ES-I3 (cell line): ENCODE results near the gene IL20RA.

Source experiments
- H3K36me3 ChIP-seq: 2 replicates; pipeline ENCODE4 v1.6.1; 2013; ENCODE audit warnings: mild to moderate bottlenecking, low read length, control low read depth, moderate library complexity; ENCODE audit not compliant: insufficient read depth
- H3K4me1 ChIP-seq: 2 replicates; pipeline ENCODE4 v1.6.1; 2013; ENCODE audit warnings: mild to moderate bottlenecking, control low read depth, low read length; ENCODE audit not compliant: insufficient read depth
- H3K9ac ChIP-seq: 2 replicates; pipeline ENCODE4 v1.6.1; 2013; ENCODE audit warnings: low read depth, mild to moderate bottlenecking, low read length, moderate library complexity
- H3K9me3 ChIP-seq: 2 replicates; pipeline ENCODE4 v1.6.1; 2013; ENCODE audit warnings: mild to moderate bottlenecking, low read length, moderate library complexity; ENCODE audit not compliant: control insufficient read depth, insufficient read depth

IL20RA gene

DNA sequence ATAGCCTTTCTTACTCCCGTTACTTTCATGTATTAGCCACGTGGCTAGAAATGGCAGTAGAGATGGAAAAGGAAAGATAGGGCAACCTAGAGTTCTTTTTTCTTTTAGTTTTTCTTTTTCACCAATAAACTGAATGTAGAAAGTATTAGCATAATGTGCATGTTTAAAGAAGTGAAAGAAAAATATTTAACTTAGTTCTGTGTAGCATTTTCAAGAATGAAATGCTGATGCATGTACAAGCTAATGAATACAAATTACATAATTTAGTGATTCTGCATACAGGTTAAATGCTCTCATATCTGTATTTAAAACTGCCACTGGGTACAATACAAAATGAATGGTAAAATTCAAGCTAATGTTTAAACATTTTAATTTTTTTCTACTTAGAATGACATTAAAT is 22.6 kb upstream of the IL20RA start:
- Histone ChIP-seq H3K4me1 (no peaks in the 10 kb centered on the region), H3K9ac (no peak overlapping the region), H3K36me3 (no peaks in the 10 kb centered on the region), H3K9me3 (no peaks in the 10 kb centered on the region)

DNA sequence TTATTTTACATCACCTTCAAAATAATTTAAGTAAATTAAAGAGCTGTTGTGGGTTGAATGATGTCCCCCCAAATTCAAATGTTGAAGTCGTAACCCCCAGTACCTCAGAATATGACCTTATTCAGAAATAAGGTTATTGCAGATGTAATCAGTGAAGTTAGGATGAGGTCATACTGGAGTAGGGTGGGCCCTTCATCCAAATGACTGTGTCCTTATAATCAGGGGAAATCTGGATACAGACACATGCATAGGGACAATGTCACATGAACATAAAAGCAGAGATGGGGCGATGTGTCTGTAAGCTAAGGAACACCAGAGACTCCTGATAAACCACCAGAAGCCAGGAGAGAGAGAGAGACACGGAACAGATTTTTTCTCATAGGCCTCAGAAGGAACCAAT is 13.3 kb upstream of the IL20RA start:
- no peaks in the 10 kb centered on the region for H3K36me3 ChIP-seq
- H3K9me3 ChIP-seq = no peaks in the 10 kb centered on the region
- no peak overlapping the region for H3K9ac ChIP-seq
- H3K4me1 ChIP-seq = no peaks in the 10 kb centered on the region

DNA sequence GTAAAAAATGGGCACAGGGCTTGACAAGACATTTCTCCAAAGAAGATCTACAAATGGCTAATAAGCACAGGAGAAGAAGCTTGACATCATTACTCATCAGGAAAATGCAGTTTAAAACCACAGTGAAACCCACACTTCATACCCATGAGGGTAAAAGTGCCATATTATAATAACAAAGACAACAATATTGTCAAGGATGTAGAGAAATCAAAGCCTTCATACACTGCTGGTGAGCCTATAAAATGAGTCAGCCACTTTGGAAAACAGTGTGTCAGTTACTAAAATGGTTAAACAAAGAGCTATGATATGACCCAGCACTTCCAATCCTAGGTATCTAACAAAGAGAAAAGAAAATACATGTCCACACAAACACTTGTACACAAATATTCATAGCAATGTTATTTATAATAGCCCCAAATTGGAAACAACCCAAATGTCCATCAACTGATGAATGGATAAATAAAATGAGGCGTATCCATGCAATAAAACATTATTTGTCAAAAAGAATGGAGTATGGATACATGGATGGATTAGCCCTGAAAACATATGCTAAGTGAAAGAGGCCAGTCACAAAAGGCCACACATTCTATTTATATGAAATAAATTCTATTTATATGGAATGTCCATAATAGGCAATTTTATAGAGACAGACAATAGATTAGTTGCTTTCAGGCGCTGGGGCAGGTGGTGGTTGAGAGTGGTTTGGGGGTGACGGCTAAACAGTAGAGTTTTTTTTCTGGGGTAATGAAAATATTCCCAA is 11.5 kb upstream of the IL20RA start:
- Histone ChIP-seq H3K36me3 (no peaks in the 10 kb centered on the region), H3K4me1 (no peaks in the 10 kb centered on the region), H3K9ac (no peak overlapping the region), H3K9me3 (no peaks in the 10 kb centered on the region)

DNA sequence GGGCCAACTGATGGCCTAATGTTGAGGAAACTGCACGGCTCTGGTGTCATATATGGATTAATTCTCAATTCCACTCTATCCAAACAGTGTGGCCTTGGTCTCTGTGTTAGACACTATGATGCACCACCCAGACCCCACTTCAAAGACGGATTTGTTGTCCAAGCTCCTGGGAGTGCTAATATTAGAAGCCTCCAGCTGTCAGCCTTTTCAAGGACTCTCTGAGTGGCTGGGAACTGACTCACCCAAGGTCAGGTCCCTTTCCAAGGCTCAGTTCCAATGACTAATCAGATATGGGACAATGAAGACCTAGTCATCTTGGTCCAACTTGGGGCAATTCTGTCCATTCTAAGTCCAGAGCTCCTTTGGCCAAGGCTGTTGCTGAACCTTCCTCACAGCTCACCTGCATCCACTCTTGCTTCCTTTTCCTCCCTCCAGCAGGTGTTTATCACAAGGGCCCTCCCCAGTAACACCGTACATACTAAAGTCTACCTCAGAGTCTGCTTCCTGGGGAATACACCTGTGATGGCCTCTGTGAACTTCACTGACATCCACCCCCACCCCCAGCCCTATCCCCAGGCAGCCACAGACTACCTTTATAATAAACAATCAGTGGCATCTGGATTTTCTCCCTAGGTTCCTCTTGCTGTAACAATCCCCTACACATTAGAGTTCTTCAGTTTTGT is 7.2 kb upstream of the IL20RA start:
- Histone ChIP-seq H3K9me3 (no peaks in the 10 kb centered on the region), H3K36me3 (no peaks in the 10 kb centered on the region), H3K4me1 (no peaks in the 10 kb centered on the region), H3K9ac (no peak overlapping the region)

DNA sequence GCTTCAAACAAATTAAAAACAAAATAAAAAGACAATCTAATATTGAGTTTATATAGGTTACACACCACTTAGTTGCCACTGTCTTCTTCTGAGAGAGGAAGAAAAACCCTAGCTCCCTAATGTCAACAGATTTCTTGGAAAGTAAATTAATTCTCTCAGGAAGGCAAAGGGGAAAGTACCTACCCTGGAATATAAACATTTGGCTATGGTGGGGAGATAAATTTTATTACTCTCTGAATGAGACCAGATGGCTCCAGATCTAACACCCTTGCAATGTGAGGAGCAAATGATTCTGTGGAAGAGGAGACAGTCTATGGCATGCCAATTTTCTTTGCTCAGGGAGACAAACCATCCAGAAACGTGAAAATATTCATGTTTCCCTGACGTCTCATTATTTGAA is 4.3 kb upstream of the IL20RA start:
- no peaks in the 10 kb centered on the region for H3K9me3 ChIP-seq
- no peaks in the 10 kb centered on the region for H3K4me1 ChIP-seq
- no peaks in the 10 kb centered on the region for H3K36me3 ChIP-seq
- no peak overlapping the region for H3K9ac ChIP-seq

DNA sequence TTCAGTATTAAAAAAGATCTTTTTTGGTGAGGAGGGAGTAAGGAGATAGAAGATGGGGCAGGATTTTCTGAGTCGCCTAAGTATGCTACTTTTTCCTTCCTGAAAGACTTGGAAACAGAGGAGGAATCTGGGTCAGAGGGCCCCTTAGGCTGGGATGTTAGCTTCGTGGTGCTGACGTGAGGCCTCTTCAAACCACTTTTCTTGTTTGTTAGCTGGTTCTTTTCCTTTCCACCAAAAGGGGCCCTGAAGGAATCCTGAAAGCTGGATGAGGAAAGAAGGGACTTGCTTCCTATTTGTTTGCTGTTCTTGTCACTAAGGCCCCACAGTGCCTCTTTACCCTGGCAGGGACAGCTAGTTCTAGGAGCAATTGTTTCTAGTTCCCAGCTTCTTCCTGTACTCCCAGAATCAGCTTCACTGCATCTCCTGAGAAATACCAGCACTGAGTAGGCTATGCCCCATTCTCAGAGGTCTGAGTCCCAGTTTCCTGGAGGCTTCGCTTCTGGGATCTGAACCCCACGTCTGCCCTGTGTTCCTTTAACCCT is 2.2 kb upstream of the IL20RA start:
- Histone ChIP-seq H3K9ac (no peak overlapping the region), H3K4me1 (no peaks in the 10 kb centered on the region), H3K36me3 (no peaks in the 10 kb centered on the region), H3K9me3 (no peaks in the 10 kb centered on the region)

DNA sequence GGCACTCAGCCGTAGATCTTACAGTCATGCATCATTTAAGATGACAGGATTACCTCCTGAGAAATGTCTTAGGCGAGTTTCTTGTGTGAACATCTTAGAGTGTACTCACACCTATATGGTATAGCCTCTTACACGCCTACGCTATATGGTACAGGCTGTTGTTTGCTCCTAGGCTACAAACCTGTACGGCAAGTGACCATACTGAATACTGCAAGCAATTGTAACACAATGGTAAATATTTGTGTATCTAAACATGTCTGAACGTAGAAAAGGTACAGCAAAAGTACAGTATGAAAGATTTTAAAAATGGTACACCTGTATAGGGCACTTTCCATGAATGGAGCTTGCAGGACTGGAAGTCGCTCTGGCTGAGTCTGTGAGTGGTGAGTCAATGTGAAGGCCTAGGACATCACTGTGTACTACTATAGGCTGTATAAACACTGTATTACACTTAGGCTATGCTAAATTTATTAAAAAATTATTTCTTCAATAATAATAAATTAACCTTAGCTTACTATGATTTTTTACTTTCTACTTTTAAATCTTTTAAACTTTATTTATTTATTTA is 541 bp upstream of the IL20RA start:
- Histone ChIP-seq H3K4me1 (no peaks in the 10 kb centered on the region), H3K36me3 (no peaks in the 10 kb centered on the region), H3K9me3 (no peaks in the 10 kb centered on the region), H3K9ac (peak overlapping the region; percentile 82; the same call in 1 of the 2 replicates)

DNA sequence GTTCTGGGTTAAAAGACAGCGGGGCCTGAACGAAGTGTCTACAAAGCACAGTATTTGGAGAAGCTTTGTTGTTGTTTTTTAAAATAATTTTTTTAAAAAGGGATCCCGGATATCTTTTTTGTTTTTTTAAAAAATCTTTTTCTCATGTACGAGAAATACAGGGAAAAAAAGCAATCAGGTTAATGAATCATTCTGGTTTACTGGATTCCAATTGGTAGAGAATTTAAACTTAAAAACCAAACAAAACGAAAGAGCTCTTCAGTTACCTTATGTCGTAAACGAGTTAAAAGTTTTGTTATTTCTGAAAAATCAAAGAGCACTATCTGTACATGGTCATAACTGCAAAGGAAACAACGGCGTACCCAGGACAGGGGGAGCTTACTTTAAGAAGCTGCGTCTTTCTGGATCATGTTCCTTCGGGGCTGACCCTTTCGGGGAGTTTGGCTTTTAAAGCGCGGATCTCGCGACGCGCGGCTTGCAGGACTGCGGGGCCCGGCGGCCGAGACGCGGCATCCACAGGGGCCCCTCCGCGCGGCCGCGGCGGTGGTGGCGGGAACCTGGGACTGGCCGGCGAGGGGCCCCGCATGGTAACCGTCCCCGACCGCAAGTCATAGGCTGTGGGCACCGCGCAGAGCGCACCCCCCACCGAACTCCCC is 927 bp downstream of the IL20RA start:
- no peaks in the 10 kb centered on the region for H3K9me3 ChIP-seq
- H3K9ac ChIP-seq = peak overlapping the region; percentile 82
- no peaks in the 10 kb centered on the region for H3K36me3 ChIP-seq
- no peaks in the 10 kb centered on the region for H3K4me1 ChIP-seq

DNA sequence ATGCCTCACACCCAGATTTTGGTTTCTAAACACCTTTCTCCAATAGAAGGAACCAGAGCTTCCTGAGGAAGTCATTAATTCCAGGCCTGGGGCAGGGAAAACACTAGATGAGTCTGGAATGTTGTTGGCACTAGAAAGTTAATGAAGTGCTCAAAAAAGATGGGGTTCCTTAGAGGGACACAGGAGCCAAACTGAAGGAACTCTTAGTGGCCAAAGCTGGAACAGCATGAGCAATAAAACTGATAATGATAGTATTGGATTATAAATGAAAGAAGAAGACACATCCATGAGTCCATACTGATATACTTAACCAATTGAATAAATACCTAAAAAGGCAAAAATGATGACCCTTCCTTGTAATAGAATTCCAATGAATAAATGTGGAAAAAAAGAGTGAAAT is 4.4 kb downstream of the IL20RA start:
- no peak overlapping the region for H3K9ac ChIP-seq
- H3K36me3 ChIP-seq = no peaks in the 10 kb centered on the region
- H3K9me3 ChIP-seq = no peaks in the 10 kb centered on the region
- no peaks in the 10 kb centered on the region for H3K4me1 ChIP-seq

DNA sequence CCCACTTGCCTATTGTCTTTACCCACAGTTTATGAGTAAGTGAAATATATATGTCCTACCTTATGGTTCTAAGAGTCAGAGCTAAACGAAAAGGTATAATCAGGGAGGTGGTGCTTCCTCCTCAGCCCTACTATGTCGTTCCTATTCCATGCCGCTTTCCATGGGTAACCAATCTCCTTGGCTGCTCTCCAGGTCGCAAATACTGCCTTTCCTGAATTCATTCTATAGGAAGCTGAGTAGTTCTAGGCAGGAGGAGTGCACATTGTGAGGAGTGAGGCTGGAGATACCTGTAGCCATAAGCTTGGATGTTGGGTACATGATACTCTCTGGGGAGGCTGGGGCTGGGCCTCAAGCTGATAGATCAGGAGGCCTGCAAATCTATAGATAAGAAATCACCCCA is 5.8 kb downstream of the IL20RA start:
- Histone ChIP-seq H3K4me1 (no peaks in the 10 kb centered on the region), H3K9me3 (no peaks in the 10 kb centered on the region), H3K9ac (no peak overlapping the region), H3K36me3 (no peaks in the 10 kb centered on the region)

DNA sequence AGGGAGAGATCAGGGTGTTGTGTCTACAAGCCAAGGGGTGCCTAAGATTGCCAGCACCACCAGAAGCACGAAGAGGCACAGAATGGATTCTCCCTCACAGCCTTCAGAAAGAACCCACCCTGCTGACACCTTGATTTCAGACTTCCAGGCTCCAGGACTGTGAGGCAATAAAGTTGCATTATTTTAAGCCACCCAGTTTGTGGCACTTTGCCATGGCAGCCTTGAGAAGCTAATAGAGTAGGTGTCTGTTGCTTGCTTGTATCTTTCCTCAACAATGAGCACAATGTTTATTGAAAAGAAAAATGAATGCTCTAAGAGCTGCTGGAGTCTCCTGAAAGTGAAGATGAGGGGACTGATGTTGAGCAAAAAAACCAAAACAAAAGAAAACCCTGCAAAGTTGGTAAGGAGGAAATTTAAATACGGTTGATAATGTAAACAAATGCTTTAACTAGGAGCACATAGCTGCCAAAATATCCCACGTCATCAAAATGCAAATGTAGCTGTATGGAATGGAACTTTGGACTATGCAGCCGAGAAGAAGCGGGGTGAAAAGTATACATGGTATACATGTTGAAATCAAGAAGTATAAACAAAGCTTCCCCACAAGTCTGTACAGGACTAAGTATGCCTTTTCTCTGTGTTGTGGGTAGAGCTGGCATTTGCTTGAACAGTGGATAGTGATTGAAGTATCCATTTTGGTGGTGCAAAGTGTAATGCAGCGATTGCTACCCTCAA is 8.0 kb downstream of the IL20RA start:
- no peaks in the 10 kb centered on the region; the same call in 1 of the 2 replicates for H3K36me3 ChIP-seq
- no peaks in the 10 kb centered on the region for H3K4me1 ChIP-seq
- no peaks in the 10 kb centered on the region for H3K9me3 ChIP-seq
- no peak overlapping the region for H3K9ac ChIP-seq

DNA sequence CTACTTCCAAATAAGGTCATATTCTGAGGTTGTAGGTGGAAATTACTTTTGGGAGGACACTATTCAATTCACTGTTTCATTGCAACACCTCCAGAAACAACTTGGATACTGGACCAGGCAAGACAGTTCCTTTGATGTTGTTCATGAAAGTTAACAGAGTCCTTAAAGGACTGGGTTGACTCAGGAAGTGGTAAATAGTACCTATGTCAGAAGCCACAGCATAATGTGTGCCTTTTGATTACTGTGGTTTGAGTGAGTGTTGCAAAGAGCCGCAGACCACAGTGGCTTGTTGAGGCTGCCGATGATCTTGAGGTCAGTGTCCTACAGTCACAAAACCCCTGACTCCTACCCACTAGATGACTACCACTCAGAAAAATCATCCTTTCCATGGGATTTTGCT is 10.9 kb downstream of the IL20RA start:
- Histone ChIP-seq H3K4me1 (no peaks in the 10 kb centered on the region), H3K9me3 (no peaks in the 10 kb centered on the region), H3K36me3 (no peaks in the 10 kb centered on the region; the same call in 1 of the 2 replicates), H3K9ac (no peak overlapping the region)

DNA sequence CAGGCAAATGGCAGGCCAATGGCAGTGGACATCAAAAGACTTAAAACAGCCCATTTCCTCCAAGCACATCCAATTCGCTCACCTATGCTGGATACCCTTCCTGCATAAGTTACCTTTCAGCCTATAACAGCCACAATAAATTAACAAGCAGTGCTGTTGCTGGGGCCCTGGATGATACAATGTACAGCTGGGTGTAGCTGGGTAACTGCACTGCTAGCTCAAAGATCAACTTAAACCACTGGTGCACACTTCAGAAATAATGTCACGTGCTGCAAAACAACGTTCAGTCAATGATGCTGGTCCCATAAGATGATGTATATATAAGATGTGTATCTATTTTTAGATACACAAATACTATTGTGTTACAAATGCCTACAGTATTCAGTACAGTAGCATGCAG is 13.6 kb downstream of the IL20RA start:
- H3K9ac ChIP-seq = no peak overlapping the region
- H3K9me3 ChIP-seq = no peaks in the 10 kb centered on the region
- no peaks in the 10 kb centered on the region for H3K4me1 ChIP-seq
- H3K36me3 ChIP-seq = no peaks in the 10 kb centered on the region; the same call in 1 of the 2 replicates

DNA sequence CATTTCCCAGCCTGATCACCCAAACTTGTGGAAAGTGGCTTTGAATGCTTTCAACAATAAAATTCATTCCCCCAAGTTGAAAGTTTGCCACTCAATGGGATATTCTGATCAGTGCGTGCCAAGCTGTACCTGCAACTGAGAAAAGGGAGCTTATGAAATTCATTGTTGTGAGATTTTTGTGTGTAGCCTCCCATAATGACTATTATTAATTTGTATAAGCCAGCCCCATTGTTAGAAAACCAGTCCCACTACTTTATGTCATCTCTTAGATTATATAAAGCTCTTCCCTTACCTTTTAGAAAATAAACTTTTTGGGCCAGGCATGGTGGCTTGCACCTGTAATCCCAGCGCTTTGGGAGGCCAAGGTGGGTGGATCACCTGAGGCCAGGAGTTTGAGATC is 15.9 kb downstream of the IL20RA start:
- Histone ChIP-seq H3K9me3 (no peaks in the 10 kb centered on the region; the same call in 1 of the 2 replicates), H3K9ac (no peak overlapping the region), H3K36me3 (no peaks in the 10 kb centered on the region; the same call in 1 of the 2 replicates), H3K4me1 (no peaks in the 10 kb centered on the region)
